Inflammatory macrophage treated with lipopolysaccharide for 1 hour (primary cell): ENCODE data around the gene ZFYVE9.
"Not testable (repeated sequence)": the region's sequence is repeated elsewhere in the genome, so short reads cannot be mapped to it uniquely, and the experiment has no call there.

Experiments used
- DNase-seq, 2 donors: peaks; one replicate each; pipeline ENCODE4 v3.0.0-alpha.2; 2020 to 2022

The ZFYVE9 gene

DNA sequence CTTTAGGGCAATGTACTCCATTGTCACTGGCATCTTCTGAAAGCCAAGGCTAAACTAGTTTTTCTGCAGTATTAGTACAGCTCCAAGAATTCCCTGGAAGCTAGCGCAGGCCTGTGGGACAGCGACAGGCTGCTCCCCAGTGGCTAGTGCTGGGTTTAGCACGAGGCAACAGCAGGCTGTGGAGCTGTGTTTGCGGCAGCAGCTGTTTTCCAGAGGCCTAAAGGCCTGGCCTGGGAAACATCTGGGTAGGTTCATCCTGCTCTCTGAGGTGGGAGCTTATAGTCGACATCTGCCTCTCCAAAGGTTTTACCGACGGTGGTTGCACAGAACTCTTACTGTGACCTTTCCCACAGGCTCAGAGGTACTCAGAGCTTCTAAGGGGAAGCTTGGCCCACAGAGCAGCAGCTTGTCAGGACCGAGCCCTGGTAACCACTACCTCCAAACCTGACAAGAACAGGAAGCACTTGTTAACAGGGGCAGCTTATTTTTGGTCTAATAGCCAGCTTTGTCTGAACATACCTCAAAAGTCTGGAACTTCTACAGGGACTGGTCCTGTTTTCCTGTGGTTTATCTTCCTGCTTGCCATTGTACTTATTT is 206.9 kb downstream of the ZFYVE9 start:
- DNase-seq = no peak

DNA sequence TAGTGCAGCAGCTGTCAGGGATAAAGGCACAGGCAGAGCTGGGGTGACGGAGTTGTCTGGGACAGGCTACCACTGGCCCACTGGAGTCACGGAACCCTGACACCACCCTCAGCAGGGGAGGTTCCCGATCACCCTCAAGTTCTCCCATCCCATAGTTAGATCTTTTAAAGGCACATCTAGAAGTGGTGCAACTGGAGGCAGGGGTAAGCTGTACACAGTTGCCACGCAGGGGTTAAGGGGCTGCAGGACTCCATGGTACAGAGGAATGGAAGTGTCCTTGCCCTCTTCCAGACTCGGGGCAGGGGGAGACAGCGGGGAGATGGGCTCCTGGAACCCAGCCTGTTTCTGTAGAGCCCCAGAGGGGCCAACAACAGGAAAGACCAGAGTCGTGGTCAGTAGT is 210.8 kb downstream of the ZFYVE9 start:
- DNase-seq = no peak

DNA sequence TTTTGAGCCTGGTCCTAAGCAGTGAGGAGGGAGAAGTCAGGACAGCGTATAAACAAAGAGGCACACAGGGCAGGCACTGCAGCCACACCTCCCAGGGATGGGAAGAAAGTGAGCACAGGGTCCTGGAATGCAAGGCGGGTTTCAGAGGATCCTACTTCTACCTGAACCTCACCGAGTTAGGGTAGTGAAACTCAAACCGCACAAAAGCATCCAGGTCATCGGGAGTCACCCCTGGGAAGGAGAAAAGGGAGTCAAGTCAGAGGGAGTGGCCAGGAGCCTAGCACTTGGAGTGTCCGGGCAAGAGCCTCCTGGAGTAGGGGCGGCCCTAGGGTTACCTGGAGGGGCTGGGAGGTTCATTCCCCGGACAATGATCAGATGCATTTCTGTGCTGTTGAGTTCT is 213.5 kb downstream of the ZFYVE9 start:
- DNase-seq = no peak

DNA sequence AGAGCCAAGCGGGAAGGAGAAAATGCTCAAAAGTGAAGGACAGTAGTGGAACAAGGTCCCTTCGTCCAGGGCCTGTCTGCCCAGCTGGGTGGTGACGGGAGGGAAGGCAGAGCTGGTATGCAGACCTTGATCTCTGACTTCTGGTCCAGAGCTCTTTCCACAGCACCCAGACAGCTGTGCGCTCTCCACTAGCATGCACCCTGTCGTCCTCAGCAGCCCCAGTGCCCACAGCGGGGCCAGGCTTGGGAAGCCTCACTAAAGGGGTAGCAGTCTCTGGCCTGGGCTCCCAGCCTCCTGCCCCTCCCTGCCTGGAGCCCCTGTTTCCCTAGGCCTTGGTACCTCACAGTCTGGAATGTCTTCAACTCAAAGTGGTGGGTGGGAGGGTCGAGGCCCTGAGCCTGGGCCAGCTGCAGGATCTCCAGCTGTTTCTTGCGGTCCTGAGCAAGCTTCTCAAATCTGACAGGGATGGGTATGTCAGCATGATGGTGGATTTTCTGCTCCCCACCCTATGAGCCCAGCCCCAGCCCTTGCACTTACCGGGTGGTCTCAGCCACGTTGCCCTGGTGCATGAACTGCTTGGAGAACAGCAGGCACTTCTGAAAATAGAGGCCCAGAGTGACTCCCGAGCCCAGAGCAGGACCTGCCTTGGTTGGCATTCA is 214.1 kb downstream of the ZFYVE9 start:
- no peak for DNase-seq

DNA sequence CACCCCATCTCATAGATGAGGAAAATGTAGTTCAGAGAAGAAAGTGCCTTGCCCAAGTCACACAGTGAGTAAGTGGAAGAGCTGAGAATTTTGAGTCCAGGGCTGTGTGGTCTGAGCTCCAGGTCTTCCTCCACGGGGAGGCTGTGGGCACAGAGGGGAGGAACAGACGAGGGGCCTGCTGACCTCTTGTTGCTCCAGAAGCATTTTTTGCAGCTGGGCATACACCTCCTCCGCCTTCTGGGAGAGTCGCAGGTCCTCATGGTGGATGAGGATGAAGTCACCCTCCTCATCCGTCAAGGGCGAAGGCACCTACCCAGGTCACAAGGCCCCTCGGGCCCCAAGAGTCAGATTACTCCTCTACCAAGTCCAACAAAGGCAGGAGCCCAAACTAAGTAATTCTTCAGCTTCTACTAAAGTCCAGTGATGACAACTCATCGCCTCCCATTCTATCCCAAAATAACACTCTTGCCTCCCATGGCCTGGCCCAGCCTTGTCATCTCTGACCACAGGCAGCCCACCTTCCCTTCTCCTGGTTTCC is 215.0 kb downstream of the ZFYVE9 start:
- DNase-seq = no peak

DNA sequence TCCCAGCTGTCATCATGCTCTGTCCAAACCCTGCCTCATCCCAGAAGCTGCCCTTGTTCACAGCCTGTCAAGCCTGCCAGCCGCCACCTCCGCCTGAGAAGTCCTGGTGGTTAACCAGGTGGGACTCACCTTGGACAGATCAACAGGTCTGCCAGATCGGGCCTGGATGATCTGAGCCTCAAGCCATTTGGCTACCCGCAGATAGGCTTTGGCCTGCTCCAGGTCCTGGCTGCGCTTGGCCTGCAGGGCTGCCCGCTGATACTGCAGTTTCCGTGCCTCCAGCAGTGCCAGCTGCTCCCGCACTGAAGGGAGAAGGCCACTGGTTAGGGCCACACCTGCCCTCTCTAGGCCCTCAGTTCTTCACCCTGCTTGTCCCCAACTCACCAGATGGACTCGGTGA is 215.5 kb downstream of the ZFYVE9 start:
- DNase-seq = no peak

DNA sequence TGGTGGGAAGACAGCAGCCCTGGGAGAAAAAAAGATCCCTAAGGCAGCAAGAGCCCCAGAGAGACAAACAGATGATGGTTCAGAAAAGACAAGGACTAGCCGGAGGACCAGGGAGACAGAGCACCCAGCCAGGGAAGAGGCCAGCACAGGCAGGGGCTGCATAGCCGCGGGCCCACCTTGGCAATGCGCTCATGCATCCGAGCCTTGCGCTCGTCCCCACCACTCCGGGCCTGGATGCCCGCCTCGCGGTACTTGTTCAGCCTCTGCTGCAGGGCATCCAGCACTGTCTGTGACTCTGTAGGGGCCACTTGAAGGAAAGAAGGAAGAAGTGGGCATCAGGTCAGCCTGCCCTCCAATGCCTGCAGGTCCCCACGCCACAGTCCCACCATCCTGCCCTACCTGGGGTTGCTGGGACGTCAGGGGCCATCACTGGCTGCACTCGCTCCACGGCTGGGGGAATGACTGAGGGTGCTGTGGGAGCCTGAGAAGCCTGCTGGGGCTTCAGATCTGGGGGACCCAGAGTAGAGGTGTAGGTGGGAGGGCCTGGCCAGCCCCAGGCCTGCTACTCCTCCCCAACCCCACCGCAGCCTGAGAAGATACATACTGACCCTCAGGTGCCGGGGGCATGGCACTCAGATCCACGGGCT is 217.1 kb downstream of the ZFYVE9 start:
- DNase-seq = no peak

DNA sequence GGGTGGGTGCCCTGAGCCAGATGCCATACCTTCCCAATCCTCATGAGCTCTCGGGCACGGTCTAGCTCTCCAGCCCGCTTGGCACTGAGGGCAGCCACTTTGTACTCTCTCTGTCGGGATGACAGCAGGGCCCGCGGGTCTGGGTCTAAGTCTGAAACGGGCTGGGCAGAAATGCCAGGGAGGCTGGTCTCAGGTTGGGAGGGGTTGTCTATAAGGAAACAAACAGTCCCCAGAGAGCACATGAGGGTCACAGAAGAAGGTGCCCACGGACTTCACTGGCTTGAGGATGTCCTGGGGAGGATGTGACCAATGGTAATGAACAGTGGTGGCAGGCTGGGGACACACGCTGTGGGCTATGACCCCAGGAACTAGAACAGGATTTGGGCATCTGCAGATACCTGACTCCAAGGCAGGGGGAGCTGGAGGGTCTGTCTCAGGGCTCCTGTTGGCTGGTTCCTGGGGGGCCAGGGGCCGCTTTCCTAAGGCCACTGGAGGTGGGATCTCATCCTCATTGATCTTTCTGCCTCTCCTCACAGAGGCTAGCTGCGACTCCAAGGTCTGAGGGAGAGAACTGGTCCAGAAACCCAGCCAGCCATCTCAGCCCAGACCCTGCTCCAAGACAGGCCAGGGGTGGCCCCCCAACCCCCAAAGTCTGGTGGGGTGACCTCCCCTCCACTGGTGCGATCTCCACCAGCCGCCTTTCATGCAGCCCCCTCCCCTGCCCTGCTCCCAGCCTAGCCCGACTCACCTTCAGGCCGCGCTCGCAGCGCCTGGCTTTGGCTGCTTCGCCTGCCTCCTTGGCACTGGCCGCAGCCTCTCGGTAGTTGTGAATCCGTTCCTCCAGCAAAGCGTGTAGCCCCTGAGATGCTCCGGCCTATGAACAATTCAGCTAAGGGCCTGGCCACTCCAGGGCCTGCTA is 218.0 kb downstream of the ZFYVE9 start:
- no peak for DNase-seq

DNA sequence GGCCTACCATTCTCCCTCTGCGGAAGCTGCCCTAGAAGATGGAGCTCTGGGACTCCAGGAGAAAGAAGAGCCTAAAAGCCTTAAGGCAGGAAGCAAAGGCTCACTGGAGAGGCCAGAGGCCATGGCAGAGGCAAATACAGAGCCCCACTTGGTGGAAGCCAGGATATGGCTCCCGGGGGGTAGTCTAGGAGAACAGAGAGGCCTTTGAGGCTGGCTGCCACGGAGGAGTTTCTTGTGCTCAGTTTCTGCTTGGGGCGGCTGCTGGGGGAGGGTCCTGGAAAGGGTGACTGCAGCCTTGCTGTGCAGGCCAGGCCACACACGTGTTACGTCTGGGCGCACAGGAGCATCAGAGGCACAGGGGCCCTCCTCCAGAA is 218.7 kb downstream of the ZFYVE9 start:
- DNase-seq = no peak

DNA sequence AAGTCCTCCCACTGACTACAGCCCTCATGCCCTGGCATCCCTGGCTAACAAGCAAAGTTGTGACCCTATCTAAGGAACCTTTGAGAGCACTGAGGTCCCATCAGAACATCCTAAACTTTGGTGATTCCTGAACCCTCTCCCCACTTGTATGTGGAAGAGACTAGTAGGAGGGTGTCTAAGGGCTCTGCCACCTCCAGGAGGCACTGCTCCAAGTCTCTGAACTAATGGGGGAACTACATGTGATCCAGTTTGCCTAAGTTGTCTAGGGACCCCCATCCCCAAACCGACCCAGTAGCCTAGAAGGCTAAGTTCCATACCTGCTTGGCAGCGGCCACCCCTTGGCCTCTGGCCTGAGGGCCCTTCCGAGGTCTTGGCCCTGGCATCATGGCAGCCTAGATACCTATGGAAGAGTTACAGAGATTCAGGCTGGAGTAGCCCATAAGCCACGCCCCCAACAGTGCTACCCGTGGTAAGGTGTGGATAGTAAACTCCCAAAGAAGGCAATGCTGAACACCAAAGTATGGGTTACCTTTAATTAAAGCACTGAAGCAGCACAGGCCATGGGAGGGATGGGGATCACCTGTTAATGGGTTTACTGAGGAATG is 222.4 kb downstream of the ZFYVE9 start:
- DNase-seq = no peak

DNA sequence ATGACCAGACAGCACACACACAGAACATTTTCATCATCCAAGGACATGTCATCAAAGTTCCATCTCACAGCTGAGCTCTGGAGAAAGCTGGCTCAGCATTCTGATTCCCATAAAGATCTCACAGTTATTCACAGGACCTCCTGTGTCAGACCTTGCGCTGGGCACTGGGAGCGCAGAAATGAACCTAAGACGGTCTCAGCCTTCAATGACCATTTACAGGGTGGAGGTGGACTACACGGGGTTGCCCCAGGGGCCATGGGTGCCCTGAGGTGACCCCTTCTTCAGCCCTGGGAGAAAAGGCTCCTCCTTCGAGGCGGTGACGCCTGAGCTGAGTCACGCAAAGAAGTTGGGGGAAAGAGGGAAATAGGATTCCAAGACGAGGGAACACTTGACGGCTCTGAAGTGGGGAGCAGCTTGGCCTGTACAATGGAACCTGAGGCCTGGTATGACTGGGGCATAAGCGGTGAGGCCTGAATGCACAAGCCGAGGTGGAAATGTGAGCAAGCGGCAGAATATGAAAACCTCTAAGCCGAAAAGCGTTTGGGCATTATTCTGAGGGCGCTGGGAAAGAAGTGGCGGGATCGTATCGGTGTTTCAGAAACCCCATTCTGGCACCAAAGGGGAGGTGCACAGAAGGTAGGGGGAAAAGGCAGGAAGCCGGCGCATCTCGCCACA is 223.3 kb downstream of the ZFYVE9 start:
- DNase-seq = peak; percentile 75 to 77

DNA sequence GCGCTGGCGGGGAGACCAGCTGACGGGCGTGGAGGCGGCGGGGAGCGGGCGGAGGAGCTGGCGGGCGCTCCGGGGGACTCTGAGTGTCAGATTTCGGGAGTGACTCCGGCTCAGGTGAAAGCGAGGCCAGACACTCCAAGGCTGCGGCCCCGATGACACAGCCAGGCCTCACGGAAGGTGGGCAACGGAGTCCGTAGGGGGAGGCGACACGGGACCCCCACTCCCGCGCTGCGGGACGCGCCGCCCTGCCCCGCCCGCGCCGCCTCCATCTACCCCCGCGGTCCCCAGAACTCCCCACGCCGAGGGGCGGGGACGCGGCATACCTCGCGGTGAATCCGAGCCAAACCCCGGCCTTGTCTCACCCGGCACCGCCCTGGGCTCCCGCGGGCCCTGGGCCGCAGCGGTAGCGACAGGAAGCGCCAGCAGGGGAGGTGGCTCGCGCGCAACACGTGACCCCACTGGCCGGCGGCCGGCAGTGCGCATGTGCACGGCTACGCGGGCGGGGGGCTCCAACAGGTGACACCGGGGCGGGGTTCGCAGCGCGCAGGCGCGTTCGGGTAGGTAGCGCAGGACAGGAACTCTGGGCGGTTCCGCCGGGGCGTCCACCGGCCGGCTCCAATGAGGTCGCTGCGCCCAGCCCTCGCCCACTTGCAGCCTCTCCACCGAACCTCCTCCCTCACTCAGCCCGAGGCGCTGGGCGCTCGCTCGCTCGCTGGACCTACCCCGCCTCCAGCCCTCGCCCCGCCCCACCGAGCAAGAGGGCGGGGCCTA is 224.0 kb downstream of the ZFYVE9 start, which contains the start of gene CC2D1B:
Gene CC2D1B (minus strand): TSS at position 460 of the 771 bp plus-strand sequence. CDS start 1,585 bp downstream, outside the sequence.
- DNase-seq = peak; percentile 97 to 99

DNA sequence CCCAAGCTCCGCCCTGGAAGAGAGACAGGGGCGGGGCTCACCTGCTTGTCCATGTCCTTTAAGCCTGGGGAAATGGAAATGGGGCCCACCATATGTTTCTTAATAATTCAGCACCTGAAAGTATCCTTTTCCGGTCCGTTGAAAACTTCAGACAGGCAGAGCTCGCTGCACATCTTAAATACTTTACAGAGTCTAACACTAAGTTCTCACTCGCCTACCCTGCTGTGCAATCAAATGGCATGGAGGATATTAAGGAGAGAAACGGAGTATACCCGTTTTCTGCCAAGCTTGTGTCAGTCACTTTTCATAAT is 224.6 kb downstream of the ZFYVE9 start:
- no peak for DNase-seq

DNA sequence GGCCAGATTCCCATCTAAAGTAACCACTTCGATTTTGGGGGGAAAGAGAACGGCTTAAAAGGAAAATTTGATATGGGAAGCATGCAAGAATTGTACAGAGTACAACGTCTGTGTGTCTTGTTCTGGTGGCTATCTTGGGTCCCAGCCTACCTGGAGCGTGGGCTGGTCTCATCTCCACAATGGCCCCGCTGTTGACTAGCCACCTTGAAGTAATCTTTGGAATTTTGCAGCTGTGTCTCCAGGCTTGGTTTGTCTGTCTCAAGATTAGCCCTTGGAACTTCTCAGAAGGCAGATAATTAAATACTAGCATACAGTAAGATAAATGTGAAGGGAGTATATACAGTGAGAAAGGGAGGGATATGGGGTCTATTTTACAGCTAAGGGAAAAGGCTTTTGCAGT is 225.4 kb downstream of the ZFYVE9 start:
- no peak for DNase-seq

DNA sequence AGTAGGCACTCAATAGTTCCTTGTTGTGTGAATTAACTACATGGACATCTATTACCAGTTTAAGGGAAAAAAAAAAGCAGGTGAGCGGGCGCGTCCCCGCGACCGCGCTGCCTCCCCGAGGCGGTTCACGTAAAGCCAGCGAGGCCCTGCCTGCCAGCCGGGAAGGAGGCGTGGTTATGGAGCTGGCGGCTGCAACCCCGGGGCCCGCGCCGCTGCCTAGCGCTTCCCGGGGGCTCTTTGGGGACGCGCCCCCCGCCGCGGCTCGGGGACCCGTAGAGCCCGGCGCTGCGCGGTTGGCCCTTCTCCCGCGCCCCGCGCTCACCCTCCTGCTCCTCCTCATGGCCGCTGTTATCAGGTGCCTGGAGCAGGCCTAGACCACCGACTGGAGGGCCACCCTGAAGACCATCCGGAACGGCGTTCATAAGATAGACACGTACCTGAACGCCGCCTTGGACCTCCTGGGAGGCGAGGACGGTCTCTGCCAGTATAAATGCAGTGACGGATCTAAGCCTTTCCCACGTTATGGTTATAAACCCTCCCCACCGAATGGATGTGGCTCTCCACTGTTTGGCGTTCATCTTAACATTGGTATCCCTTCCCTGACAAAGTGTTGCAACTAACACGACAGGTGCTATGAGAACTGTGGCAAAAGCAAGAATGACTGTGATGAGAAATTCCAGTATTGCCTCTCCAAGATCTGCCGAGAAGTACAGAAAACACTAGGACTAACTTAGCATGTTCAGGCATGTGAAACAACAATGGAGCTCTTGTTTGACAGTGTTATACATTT is 226.7 kb downstream of the ZFYVE9 start:
- no peak for DNase-seq

DNA sequence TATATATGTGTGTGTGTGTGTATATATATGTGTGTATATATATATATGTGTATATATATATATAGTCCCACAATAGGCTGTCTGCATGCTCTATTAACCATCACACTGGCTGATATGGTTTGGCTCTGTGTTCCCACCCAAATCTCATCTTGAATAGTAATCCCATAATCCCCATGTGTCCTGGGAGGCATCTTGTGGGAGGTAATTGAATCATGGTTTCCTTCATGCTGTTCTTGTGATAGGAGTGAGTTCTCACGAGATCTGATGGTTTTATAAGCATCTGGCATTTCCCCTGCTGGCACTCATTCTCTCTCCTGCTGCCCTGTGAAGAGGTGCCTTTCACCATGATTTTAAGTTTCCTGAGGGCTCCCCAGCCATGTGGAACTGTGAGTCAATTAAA is 228.0 kb downstream of the ZFYVE9 start:
- DNase-seq = not testable (repeated sequence)

DNA sequence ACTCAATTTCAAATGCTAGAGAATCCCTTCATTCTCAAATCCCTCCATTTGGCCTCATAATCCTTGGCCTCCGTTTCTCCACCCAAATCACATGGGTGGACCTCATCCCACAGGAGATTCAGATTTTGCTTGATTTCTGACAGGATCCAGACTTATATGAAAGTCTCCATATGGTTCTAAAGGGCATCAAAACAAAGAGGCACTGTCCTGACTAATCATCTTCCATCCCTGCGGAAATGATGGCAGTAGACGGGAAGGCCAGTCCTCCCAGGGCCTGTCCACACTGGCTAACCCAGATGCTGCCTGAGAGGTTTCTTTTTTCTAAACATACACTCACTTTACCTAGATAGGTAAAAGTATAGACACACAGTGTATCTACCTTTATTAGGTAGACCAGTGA is 243.5 kb downstream of the ZFYVE9 start:
- DNase-seq = no peak

DNA sequence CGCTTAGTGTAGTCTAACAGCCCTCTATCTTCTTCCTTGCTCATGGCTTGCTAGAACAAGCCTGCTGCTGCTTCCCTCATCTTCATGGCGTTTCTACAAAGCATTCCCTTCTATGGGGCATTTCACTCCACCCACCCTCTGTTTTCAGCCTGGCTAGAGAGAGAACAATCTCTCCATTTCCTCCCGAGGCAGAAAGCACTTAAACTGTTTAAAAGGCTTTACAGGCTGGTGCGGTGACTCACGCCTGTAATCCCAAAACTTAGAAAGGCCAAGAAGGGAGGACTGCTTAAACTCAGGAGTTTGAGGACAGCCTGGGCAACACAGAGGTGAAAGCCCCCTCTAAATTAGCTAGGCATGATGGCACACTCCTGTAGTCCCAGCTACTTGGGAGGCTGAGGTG is 244.6 kb downstream of the ZFYVE9 start:
- no peak for DNase-seq

DNA sequence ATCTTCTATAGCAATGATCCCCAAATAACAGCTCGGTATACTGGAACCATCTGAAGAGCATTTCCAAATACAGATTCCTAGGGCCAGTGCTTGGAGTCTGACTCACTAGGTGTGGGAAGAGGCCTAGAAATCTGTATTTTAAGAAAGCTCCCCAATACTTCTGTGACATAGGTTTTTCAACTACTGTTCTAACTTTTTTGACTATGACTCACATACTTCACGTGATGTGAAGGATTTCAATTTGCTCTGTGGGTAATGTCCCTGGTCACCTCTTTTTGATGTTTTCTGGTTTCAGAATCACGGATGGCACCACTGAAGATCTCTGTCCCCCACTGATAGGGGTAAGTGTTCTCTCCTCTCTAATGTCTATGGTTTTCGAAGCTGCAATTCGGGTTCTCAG is 251.3 kb downstream of the ZFYVE9 start:
- DNase-seq = no peak
